MG63 (cell line): ENCODE results near the gene DHRS7B. TPM values are rescaled to one million over a fixed set of nuclear protein-coding genes. Genes with fewer than 3 reads are reported as not detected.
"Not testable (repeated sequence)": the region's sequence is repeated elsewhere in the genome, so short reads cannot be mapped to it uniquely, and the experiment has no call there.

Source experiments
- DNase-seq: peaks from one replicate; pipeline ENCODE4 v3.0.0-alpha.2; 2020
- H3K27me3 ChIP-seq: fragments of 250-450 bp; sonication (Bioruptor Pico); 2 replicates; pipeline ENCODE4 v1.5.1; 2020; ENCODE audit warnings: mild to moderate bottlenecking, moderate library complexity
- H3K36me3 ChIP-seq: fragments of 250-450 bp; sonication (Bioruptor Pico); 2 replicates; pipeline ENCODE4 v1.5.1; 2020; ENCODE audit warnings: mild to moderate bottlenecking, moderate library complexity
- H3K4me3 ChIP-seq: fragments of 250-450 bp; sonication (Bioruptor Pico); 2 replicates; pipeline ENCODE4 v1.5.1; 2020; ENCODE audit warnings: mild to moderate bottlenecking, moderate library complexity
- H3K9me3 ChIP-seq: fragments of 250-450 bp; sonication (Bioruptor Pico); 2 replicates; pipeline ENCODE4 v1.5.1; 2020; ENCODE audit warnings: mild to moderate bottlenecking, moderate library complexity
- total RNA-seq: library from RNA; depleted of rRNA; stranded (reverse); fragments of >200 nt; shearing (Covaris generic); gene quantifications from 2 replicates; pipeline ENCODE4 v1.2.3, GENCODE V29; 2014; ENCODE audit warnings: low replicate concordance; rRNA removed

Gene DHRS7B, protein sequence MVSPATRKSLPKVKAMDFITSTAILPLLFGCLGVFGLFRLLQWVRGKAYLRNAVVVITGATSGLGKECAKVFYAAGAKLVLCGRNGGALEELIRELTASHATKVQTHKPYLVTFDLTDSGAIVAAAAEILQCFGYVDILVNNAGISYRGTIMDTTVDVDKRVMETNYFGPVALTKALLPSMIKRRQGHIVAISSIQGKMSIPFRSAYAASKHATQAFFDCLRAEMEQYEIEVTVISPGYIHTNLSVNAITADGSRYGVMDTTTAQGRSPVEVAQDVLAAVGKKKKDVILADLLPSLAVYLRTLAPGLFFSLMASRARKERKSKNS
- 16.5 and 19.7 TPM in 2 replicates for total RNA-seq

DNA sequence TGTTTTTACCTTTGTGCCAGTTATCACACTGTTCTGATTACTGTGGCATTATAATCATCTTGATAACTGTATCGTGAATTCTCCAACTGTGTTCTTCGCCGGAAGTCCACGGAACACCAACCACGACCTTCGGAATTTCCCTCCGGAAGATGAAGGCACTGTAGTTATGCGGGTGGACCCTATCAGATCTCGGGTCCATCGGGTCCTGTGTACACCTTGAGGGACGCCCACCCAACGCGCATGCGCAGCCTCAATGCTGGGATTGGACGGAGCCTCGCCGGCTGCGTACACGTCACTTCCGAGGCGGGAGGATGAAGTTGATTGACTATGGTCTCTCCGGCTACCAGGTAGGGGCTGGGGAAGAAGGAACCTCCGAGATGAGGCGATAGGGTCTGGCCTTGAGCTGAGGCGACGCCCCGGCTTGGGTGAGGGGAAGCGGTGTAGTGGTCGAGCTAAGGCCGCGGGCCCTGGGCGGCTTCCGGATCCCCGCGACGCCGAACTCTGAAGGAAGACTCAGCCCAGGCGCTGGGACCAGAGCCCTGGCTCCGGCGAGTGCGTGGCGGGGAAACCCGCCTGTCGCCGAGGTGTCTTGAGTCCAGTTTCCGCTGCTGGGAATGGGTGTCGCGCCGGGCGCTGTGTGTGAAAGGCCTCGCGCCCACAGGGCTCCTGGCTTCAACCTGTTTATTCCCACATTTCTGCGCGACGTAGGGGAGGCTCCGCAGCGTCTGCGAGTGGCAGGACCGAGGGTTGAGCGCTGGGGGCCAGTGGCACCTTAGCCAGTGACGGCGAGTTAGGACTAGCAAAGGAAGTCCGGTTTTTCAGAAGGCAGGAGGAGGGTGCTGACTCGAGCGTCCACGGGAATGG, at the start of gene DHRS7B:
Gene DHRS7B (plus strand): TSS at position 320 of the 864 bp plus-strand sequence. CDS start 8 bp downstream, at position 328.
- no peaks in the 10 kb centered on the region for H3K36me3 ChIP-seq
- no peaks in the 10 kb centered on the region for H3K27me3 ChIP-seq
- DNase-seq = peak; percentile 86
- H3K9me3 ChIP-seq = no peaks in the 10 kb centered on the region
- H3K4me3 ChIP-seq = peak within 1 kb of the TSS; percentile 79

GRCh38 chr17:21077281-21077680, 49.5 kb upstream of the DHRS7B start:
- H3K4me3 ChIP-seq = no peak overlapping the region
- H3K36me3 ChIP-seq = no peaks in the 10 kb centered on the region
- DNase-seq = no peak
- H3K27me3 ChIP-seq = no peaks in the 10 kb centered on the region
- no peaks in the 10 kb centered on the region for H3K9me3 ChIP-seq

- DNase-seq = no peak
- H3K9me3 ChIP-seq = no peaks in the 10 kb centered on the region
- no peak overlapping the region for H3K4me3 ChIP-seq
- H3K27me3 ChIP-seq = no peaks in the 10 kb centered on the region
- no peaks in the 10 kb centered on the region for H3K36me3 ChIP-seq
Observed at GRCh38 chr17:21078016-21078780, 48.6 kb upstream of the DHRS7B start.

GRCh38 chr17:21079196-21079595, 47.6 kb upstream of the DHRS7B start:
- no peak for DNase-seq
- Histone ChIP-seq H3K36me3 (no peaks in the 10 kb centered on the region), H3K4me3 (no peak overlapping the region)

DNA sequence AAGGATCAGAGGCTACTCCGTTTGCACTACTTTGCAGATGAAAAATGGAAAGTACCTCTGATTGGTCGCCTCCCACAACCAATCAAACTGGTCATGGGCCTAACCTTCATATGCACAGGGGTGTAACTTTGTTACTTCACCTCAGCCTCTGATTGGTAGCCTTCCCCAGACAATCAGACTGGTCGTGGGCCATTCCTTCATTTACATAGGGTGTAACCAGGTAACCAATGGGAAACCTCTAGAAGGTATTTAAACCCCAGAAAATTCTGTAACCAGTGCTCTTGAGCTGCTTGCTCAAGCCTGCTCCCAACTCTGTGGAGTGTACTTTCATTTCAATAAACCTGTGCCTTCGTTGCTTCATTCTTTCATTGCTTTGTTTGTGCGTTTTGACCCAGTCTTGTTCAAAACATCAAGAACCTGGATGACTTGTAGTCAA, 44.7 kb upstream of the DHRS7B start:
- Histone ChIP-seq H3K4me3 (no peak overlapping the region), H3K27me3 (no peaks in the 10 kb centered on the region), H3K36me3 (no peaks in the 10 kb centered on the region), H3K9me3 (no peaks in the 10 kb centered on the region)
- DNase-seq = no peak

More at GRCh38 chr17:21079196-21079595, 47.6 kb upstream of the DHRS7B start:
- Histone ChIP-seq H3K27me3 (no peaks in the 10 kb centered on the region), H3K9me3 (no peaks in the 10 kb centered on the region)

DNA sequence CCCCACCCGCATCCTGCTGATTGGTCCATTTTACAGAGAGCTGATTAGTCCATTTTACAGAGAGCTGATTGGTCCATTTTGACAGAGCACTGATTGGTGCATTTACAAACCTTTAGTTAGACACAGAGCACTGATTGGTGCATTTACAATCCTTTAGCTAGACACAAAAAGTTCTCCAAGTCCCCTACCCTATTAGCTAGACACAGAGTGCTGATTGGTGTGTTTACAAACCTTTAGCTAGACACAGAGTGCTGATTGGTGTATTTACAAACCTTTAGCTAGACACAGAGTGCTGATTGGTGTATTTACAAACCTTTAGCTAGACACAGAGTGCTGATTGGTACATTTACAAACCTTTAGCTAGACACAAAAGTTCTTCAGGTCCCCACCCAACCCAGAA, 41.5 kb upstream of the DHRS7B start:
- not testable (repeated sequence) for H3K9me3 ChIP-seq, H3K36me3 ChIP-seq, H3K4me3 ChIP-seq, H3K27me3 ChIP-seq, DNase-seq

DNA sequence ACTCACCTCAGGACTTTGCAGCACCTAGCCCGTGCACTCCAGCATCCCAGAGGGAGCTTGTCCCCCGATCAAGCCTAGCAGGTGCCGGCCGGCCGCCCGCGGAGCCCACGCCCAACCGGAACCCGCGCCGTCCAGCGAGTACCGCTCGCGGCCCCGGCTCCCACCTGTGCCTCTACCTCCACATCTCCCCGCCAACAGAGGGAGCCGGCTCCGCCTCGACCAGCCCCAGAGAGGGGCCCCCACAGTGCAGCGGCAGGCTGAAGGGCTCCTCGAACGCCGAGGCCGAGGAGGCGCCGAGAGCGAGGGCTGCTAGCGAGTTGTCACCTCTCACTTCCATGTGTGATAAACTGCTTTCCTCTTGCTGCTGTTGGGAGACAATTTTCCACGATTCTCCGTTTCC, 41.1 kb upstream of the DHRS7B start:
- no peak overlapping the region for H3K4me3 ChIP-seq
- no peaks in the 10 kb centered on the region for H3K27me3 ChIP-seq
- no peaks in the 10 kb centered on the region for H3K9me3 ChIP-seq
- H3K36me3 ChIP-seq = no peaks in the 10 kb centered on the region
- DNase-seq = no peak

DNA sequence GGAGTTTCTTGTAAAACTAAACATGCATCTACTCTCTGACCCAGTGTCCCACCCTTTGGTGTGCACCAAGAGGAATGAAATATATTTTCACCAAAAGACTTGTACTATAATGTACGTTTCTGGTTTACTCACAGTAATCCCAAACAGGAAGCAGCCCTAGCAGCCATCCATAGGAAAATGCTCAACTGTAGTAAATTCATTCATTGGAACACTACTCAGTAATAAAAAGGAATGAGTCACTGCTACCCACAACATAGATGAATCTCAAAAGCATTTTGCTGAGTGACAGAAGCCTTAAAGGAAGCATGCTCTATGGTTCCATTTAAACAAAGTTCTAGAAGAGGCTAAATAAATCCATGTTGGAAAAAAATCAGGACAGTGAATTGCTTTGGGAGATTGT, 37.6 kb upstream of the DHRS7B start:
- no peak overlapping the region for H3K4me3 ChIP-seq
- H3K9me3 ChIP-seq = no peaks in the 10 kb centered on the region
- no peaks in the 10 kb centered on the region for H3K36me3 ChIP-seq
- DNase-seq = no peak
- H3K27me3 ChIP-seq = no peaks in the 10 kb centered on the region

DNA sequence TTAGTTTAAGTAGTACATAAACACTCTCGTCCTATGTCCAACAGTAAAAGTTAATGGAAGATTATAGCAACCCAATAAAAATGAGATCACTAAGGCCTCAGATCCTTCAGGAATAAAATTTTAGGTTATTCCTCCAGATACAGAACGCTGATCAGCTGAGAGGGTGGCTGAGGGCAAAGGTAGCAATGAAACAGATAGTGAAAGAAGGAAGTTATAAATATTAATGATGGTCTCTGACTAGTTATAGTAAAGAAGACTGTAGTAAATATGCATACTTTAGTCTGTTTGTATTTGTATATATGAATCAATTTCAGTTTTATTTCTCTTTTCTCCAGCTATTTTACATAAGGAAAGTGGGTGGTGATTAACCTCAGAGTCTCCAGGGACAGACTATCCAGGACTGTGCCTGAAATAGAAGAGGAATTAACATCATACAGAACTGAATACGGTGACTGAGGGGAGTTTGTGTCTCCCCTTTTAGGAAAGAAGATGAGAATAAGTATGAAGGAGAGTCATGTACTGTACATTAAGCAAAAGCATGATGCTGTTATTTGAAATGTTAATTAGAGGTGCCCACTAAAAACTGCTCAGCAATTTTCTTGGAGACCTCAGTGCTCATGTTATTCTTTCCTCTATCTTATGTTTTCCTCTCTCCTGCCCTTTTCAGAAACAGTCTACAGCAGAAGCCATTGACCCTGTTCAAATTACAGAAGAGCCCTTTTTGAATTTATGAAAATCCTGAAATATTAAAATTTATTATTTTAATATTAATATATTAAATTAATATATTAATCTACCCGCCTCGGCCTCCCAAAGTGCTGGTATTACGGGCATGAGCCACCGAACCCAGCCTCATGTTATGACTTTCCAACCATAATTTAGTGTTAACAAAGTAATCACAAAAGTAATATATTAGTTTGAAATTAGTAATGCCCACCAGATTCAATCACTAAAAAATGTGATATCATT, 36.5 kb upstream of the DHRS7B start:
- no peak overlapping the region for H3K4me3 ChIP-seq
- H3K36me3 ChIP-seq = no peaks in the 10 kb centered on the region
- no peaks in the 10 kb centered on the region for H3K9me3 ChIP-seq
- DNase-seq = no peak
- H3K27me3 ChIP-seq = no peaks in the 10 kb centered on the region

GRCh38 chr17:21090902-21091618, 35.7 kb upstream of the DHRS7B start:
- no peaks in the 10 kb centered on the region for H3K9me3 ChIP-seq
- no peaks in the 10 kb centered on the region for H3K36me3 ChIP-seq
- no peaks in the 10 kb centered on the region for H3K27me3 ChIP-seq
- no peak overlapping the region for H3K4me3 ChIP-seq
- no peak for DNase-seq

GRCh38 chr17:21094298-21094704, 32.5 kb upstream of the DHRS7B start:
- DNase-seq = no peak
- Histone ChIP-seq H3K9me3 (no peaks in the 10 kb centered on the region), H3K36me3 (no peaks in the 10 kb centered on the region), H3K27me3 (no peaks in the 10 kb centered on the region), H3K4me3 (no peak overlapping the region)

GRCh38 chr17:21095735-21096134, 31.0 kb upstream of the DHRS7B start:
- Histone ChIP-seq H3K9me3 (no peaks in the 10 kb centered on the region), H3K36me3 (no peaks in the 10 kb centered on the region), H3K4me3 (no peak overlapping the region), H3K27me3 (no peaks in the 10 kb centered on the region)
- no peak for DNase-seq

DNA sequence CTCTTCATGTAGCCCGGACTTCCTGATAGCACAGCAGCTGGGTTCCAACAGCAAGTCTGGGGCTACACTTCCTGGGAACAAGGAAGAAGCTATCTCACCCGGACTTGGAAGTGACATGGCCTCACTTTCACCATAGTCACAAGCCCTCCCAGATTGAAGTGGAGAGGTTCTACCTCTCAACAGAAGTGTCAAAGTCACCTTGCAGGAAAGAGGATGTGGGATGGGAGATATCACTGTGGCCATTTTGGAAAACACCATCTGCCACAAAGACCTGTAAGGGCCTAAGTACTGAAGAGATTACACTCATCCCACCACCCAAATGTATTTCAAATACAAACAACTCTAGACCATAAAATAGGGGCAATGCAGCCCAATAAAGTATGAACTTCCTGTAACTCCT, 29.9 kb upstream of the DHRS7B start:
- Histone ChIP-seq H3K36me3 (no peaks in the 10 kb centered on the region), H3K9me3 (no peaks in the 10 kb centered on the region), H3K4me3 (no peak overlapping the region), H3K27me3 (no peaks in the 10 kb centered on the region)
- DNase-seq = no peak

- Histone ChIP-seq H3K9me3 (no peaks in the 10 kb centered on the region), H3K27me3 (no peaks in the 10 kb centered on the region), H3K4me3 (peak overlapping the region; percentile 55), H3K36me3 (no peaks in the 10 kb centered on the region)
- peak; percentile 76 for DNase-seq
Observed at GRCh38 chr17:21098934-21099689, 27.7 kb upstream of the DHRS7B start.

DNA sequence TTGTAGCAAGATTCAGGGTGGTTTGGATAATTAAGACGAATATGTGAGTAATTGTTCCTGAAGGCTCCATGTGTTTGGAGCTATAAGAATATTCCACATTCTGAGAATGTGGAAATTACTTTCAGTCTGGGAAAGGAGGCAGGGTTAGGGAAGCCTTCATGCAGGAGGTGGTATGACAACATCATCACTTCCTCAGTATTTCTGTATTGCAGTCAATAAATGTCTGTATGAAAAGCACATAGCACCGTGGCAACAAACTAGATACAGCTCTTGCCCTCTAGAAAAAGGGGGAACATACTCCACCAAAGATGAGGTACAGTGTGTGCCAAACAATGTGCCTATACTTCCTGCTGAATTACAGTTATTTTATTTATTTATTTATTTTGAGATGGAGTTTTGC, 26.1 kb upstream of the DHRS7B start:
- Histone ChIP-seq H3K27me3 (no peaks in the 10 kb centered on the region), H3K4me3 (no peak overlapping the region), H3K9me3 (no peaks in the 10 kb centered on the region), H3K36me3 (no peaks in the 10 kb centered on the region)
- no peak for DNase-seq
